ENCODE results near the gene PPM1D.

Gene PPM1D

GRCh38 chr17:60615108-60615507, 15.1 kb downstream of the PPM1D start:
- Histone ChIP-seq H3K9me3 (ENCODE audit: control insufficient read depth, insufficient read depth, low read length) (no peaks in the 10 kb centered on the region), H3K36me3 (ENCODE audit: control insufficient read depth, low read length) (no peaks in the 10 kb centered on the region), H3K4me2 (ENCODE audit: low read length) (no peak overlapping the region), H3K4me3 (ENCODE audit: low read length) (no peak overlapping the region), H3K4me1 (ENCODE audit: control insufficient read depth, low read length) (peaks cover 8% of the 10 kb centered on the region), H3K27ac (ENCODE audit: low read depth, low read length) (no peak overlapping the region), H4K20me1 (ENCODE audit: control insufficient read depth, insufficient read depth, low read depth, low read length) (peaks cover 16% of the 10 kb centered on the region), H3F3A (ENCODE audit: control insufficient read depth, insufficient read depth) (peaks cover 4% of the 10 kb centered on the region; the same call in 1 of the 2 replicates), H3K9me2 (replicated peaks; ENCODE audit: control insufficient read depth, low read length) (no peaks in the 10 kb centered on the region), H3K79me2 (ENCODE audit: control insufficient read depth, low read length) (peaks cover 98% of the 10 kb centered on the region), H3K27me3 (ENCODE audit: control insufficient read depth, low read length) (no peaks in the 10 kb centered on the region)
- no peak for TF ChIP-seq CTCF (IDR thresholded peaks at IDR 0.05; ENCODE audit: low read depth, low read length, poor library complexity, severe bottlenecking)
- no peak for TF ChIP-seq EZH2phosphoT487 (IDR thresholded peaks at IDR 0.05; ENCODE audit: borderline replicate concordance, low read length)

GRCh38 chr17:60615840-60616239, 15.8 kb downstream of the PPM1D start:
- no peaks in the 10 kb centered on the region for H3K9me2 ChIP-seq (replicated peaks; ENCODE audit: control insufficient read depth, low read length)
- peaks cover 4% of the 10 kb centered on the region; the same call in 1 of the 2 replicates for H3F3A ChIP-seq (ENCODE audit: control insufficient read depth, insufficient read depth)
- no peak overlapping the region for H3K4me2 ChIP-seq (ENCODE audit: low read length)
- peaks cover under 1% of the 10 kb centered on the region for H3K4me1 ChIP-seq (ENCODE audit: control insufficient read depth, low read length)
- TF ChIP-seq EZH2phosphoT487 (IDR thresholded peaks at IDR 0.05; ENCODE audit: borderline replicate concordance, low read length) (no peak), CTCF (IDR thresholded peaks at IDR 0.05; ENCODE audit: low read depth, low read length, poor library complexity, severe bottlenecking) (no peak)
- no peak overlapping the region for H3K27ac ChIP-seq (ENCODE audit: low read depth, low read length)
- H3K27me3 ChIP-seq (ENCODE audit: control insufficient read depth, low read length), result no peaks in the 10 kb centered on the region
- H4K20me1 ChIP-seq (ENCODE audit: control insufficient read depth, insufficient read depth, low read depth, low read length), result peaks cover 12% of the 10 kb centered on the region
- H3K9me3 ChIP-seq (ENCODE audit: control insufficient read depth, insufficient read depth, low read length), result no peaks in the 10 kb centered on the region
- H3K36me3 ChIP-seq (ENCODE audit: control insufficient read depth, low read length), result no peaks in the 10 kb centered on the region
- H3K79me2 ChIP-seq (ENCODE audit: control insufficient read depth, low read length), result peaks cover 98% of the 10 kb centered on the region
- H3K4me3 ChIP-seq (ENCODE audit: low read length), result no peak overlapping the region

GRCh38 chr17:60618080-60618479, 18.1 kb downstream of the PPM1D start:
- no peak overlapping the region for H3K4me2 ChIP-seq (ENCODE audit: low read length)
- H3K36me3 ChIP-seq (ENCODE audit: control insufficient read depth, low read length), result no peaks in the 10 kb centered on the region

More at GRCh38 chr17:60618080-60618479, 18.1 kb downstream of the PPM1D start:
- Histone ChIP-seq H4K20me1 (ENCODE audit: control insufficient read depth, insufficient read depth, low read depth, low read length) (peaks cover 6% of the 10 kb centered on the region), H3K9me2 (replicated peaks; ENCODE audit: control insufficient read depth, low read length) (no peaks in the 10 kb centered on the region), H3K27me3 (ENCODE audit: control insufficient read depth, low read length) (no peaks in the 10 kb centered on the region), H3F3A (ENCODE audit: control insufficient read depth, insufficient read depth) (peaks cover 4% of the 10 kb centered on the region; the same call in 1 of the 2 replicates), H3K9me3 (ENCODE audit: control insufficient read depth, insufficient read depth, low read length) (no peaks in the 10 kb centered on the region), H3K4me1 (ENCODE audit: control insufficient read depth, low read length) (no peaks in the 10 kb centered on the region), H3K79me2 (ENCODE audit: control insufficient read depth, low read length) (peaks cover 97% of the 10 kb centered on the region), H3K4me3 (ENCODE audit: low read length) (no peak overlapping the region), H3K27ac (ENCODE audit: low read depth, low read length) (no peak overlapping the region)
- TF ChIP-seq CTCF (IDR thresholded peaks at IDR 0.05; ENCODE audit: low read depth, low read length, poor library complexity, severe bottlenecking) (no peak), EZH2phosphoT487 (IDR thresholded peaks at IDR 0.05; ENCODE audit: borderline replicate concordance, low read length) (no peak)

Data from DOHH2 (cell line).